ENCODE data around the gene SBNO2. TPM values are rescaled to one million over a fixed set of nuclear protein-coding genes. Genes with fewer than 3 reads are reported as not detected.

Gene SBNO2
- polyA plus RNA-seq, 1 of the 3 experiments (the other 2 are of a cell fraction) = 18.3 TPM

DNA sequence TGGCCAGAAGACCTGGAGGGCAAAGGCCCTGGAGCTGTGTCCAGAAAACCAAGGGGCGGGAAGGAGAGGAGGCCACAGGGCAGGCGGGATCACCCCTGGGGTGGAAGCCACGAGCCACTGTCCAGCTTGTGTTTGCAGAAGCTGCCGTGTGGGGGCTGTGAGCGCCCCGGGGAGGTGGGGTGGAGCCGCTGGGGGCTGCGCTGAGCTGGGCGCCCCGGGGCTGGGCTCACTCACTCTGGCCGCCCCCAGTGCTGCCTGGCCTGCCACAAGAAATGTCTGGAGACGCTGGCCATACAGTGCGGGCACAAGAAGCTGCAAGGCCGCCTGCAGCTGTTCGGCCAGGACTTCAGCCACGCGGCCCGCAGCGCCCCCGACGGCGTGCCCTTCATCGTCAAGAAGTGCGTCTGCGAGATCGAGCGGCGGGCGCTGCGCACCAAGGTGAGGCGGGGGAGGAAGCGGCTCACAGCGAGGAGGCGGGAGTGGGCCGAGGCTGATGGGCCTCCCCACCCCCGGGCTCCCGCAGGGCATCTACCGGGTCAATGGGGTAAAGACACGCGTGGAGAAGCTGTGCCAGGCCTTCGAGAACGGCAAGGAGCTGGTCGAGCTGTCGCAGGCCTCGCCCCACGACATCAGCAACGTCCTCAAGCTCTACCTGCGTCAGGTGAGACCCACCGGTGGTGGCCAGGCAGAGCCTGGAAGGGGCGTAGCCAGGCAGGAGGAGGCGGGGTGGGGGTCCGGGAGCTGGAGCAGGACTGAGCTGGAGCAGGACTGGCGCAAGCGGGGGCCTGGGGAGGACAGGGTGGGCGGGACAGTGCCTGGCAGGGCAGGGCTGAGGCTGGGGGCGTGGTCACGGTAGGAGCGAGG is 92.5 kb downstream of the SBNO2 start:
- H4K20me1 ChIP-seq (ENCODE audit: insufficient read depth) = no peaks in the 10 kb centered on the region
- peaks cover 11% of the 10 kb centered on the region for H3F3A ChIP-seq (replicated peaks; ENCODE audit: insufficient read depth)
- H3K9me2 ChIP-seq = no peaks in the 10 kb centered on the region
- H3K9ac ChIP-seq = no peak overlapping the region
- 30% methylated on average over 22 of the region's 58 CpGs for WGBS (ENCODE audit: low lambda C conversion rate)
- DNase-seq = no peak
- no peaks in the 10 kb centered on the region for H3K9me3 ChIP-seq
- ChIA-PET CTCF (interaction anchor here (0.6 to 3.2 kb wide), 13 partner anchors 9 to 218 kb away, joined by 3 to 24 read pairs (median 5); partner anchors contain the start of genes ABCA7, ARHGAP45, CNN2 and WDR18), POLR2A (interaction anchor here (0.6 to 2.4 kb wide), 4 partner anchors 22 to 188 kb away, joined by 3 to 9 read pairs (median 4); partner anchors contain the start of genes CIRBP and GPX4)
- H3K4me3 ChIP-seq (ENCODE audit: low read depth in 2 of 2, low read length in 1 of 2) = peak overlapping the region in 1 of 2 experiments; percentile 6; a peak in 1 of 4 replicates
- peaks cover 0 to 22% of the 10 kb centered on the region in 2 experiments; a peak in 2 of 4 replicates for H3K4me1 ChIP-seq (ENCODE audit: control insufficient read depth in 1 of 2, insufficient read depth in 2 of 2, low read depth in 1 of 2, low read length in 1 of 2)
- no peak for TF ChIP-seq RCOR1 (IDR thresholded peaks at IDR 0.05; ENCODE audit: low read length)
- TF ChIP-seq, protein P1, sequence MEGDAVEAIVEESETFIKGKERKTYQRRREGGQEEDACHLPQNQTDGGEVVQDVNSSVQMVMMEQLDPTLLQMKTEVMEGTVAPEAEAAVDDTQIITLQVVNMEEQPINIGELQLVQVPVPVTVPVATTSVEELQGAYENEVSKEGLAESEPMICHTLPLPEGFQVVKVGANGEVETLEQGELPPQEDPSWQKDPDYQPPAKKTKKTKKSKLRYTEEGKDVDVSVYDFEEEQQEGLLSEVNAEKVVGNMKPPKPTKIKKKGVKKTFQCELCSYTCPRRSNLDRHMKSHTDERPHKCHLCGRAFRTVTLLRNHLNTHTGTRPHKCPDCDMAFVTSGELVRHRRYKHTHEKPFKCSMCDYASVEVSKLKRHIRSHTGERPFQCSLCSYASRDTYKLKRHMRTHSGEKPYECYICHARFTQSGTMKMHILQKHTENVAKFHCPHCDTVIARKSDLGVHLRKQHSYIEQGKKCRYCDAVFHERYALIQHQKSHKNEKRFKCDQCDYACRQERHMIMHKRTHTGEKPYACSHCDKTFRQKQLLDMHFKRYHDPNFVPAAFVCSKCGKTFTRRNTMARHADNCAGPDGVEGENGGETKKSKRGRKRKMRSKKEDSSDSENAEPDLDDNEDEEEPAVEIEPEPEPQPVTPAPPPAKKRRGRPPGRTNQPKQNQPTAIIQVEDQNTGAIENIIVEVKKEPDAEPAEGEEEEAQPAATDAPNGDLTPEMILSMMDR (IDR thresholded peaks at IDR 0.05) = peak; percentile 32
- H3K79me2 ChIP-seq (ENCODE audit: insufficient read depth) = no peaks in the 10 kb centered on the region
- no peak overlapping the region for H2AFZ ChIP-seq (ENCODE audit: low read depth)
- no peaks in the 10 kb centered on the region for H3K27me3 ChIP-seq (ENCODE audit: insufficient read depth)
- 0 out of 2 replicates have a peak overlapping the region, but pooled peaks have one; percentile 33 for H3K4me2 ChIP-seq
- no peak overlapping the region for H3K27ac ChIP-seq (ENCODE audit: low read depth in 2 of 2, low read length in 1 of 2)
- H3K36me3 ChIP-seq (replicated peaks in 1 of 2; ENCODE audit: control insufficient read depth in 1 of 2, insufficient read depth in 2 of 2, low read length in 1 of 2) = no peaks in the 10 kb centered on the region

DNA sequence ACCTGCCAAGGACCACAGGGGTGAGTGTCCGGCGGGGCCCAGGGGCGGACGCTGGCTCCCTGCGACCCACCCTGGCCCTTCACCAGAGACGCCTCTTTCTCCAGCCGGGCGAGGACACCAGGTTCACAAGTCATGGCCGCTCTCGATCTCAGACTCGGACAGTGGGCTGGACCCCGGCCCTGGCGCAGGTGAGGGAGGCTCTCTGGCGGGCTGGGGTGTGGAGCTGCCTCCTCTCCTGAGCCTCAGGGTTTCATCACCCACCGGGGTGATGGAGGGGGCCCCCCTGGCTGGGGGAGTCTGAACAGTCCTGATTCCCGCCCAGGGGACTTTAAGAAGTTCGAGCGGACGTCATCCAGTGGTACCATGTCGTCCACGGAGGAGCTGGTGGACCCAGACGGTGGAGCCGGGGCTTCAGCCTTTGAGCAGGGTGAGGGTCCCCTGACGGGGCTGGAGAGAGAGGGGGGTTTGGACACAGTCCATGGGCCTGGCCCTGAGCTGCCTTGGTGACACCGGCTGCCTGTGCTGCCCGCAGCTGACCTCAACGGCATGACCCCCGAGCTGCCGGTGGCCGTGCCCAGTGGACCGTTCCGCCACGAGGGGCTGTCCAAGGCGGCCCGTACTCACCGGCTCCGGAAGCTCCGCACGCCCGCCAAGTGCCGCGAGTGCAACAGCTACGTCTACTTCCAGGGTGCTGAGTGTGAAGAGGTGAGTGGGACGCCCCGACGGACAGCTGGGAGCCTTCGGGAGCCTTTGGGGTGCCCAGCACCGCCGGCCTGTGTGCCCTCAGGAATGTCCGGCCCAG is 93.5 kb downstream of the SBNO2 start:
- no peaks in the 10 kb centered on the region for H3K9me2 ChIP-seq
- 82% methylated on average over 26 of the region's 50 CpGs for WGBS (ENCODE audit: low lambda C conversion rate)
- no peaks in the 10 kb centered on the region for H3K27me3 ChIP-seq (ENCODE audit: insufficient read depth)
- ChIA-PET CTCF (interaction anchor here (0.6 to 3.2 kb wide), 16 partner anchors 8 to 217 kb away, joined by 3 to 24 read pairs (median 4); partner anchors contain the start of genes ABCA7, ARHGAP45, CNN2 and RNU6-2), POLR2A (interaction anchor here (0.6 to 2.4 kb wide), 2 partner anchors 172 to 189 kb away, joined by 3 to 9 read pairs; partner anchors contain the start of gene CIRBP)
- H3K4me1 ChIP-seq (ENCODE audit: control insufficient read depth in 1 of 2, insufficient read depth in 2 of 2, low read depth in 1 of 2, low read length in 1 of 2) = peaks cover 0 to 22% of the 10 kb centered on the region in 2 experiments; a peak in 2 of 4 replicates
- no peak overlapping the region for H3K9ac ChIP-seq
- H3K36me3 ChIP-seq (replicated peaks in 1 of 2; ENCODE audit: control insufficient read depth in 1 of 2, insufficient read depth in 2 of 2, low read length in 1 of 2) = no peaks in the 10 kb centered on the region
- no peaks in the 10 kb centered on the region for H3K79me2 ChIP-seq (ENCODE audit: insufficient read depth)
- peak overlapping the region in 1 of 2 experiments; percentile 54; a peak in 1 of 4 replicates for H3K27ac ChIP-seq (ENCODE audit: low read depth in 2 of 2, low read length in 1 of 2)
- no peaks in the 10 kb centered on the region for H4K20me1 ChIP-seq (ENCODE audit: insufficient read depth)
- DNase-seq = no peak
- H3K4me2 ChIP-seq = no peak overlapping the region
- H3K9me3 ChIP-seq = no peaks in the 10 kb centered on the region
- H3K4me3 ChIP-seq (ENCODE audit: low read depth in 2 of 2, low read length in 1 of 2) = no peak overlapping the region
- no peak overlapping the region for H2AFZ ChIP-seq (ENCODE audit: low read depth)
- H3F3A ChIP-seq (replicated peaks; ENCODE audit: insufficient read depth) = peaks cover 9% of the 10 kb centered on the region
- TF ChIP-seq, protein P2, sequence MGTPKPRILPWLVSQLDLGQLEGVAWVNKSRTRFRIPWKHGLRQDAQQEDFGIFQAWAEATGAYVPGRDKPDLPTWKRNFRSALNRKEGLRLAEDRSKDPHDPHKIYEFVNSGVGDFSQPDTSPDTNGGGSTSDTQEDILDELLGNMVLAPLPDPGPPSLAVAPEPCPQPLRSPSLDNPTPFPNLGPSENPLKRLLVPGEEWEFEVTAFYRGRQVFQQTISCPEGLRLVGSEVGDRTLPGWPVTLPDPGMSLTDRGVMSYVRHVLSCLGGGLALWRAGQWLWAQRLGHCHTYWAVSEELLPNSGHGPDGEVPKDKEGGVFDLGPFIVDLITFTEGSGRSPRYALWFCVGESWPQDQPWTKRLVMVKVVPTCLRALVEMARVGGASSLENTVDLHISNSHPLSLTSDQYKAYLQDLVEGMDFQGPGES (IDR thresholded peaks at IDR 0.05; ENCODE audit: low read depth, low read length) = no peak
- TF ChIP-seq, protein P3, sequence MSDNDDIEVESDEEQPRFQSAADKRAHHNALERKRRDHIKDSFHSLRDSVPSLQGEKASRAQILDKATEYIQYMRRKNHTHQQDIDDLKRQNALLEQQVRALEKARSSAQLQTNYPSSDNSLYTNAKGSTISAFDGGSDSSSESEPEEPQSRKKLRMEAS (IDR thresholded peaks at IDR 0.05; ENCODE audit: low read depth) = no peak
- TF ChIP-seq RXRA (IDR thresholded peaks at IDR 0.05; ENCODE audit: borderline replicate concordance, low read depth) = no peak
- no peak for TF ChIP-seq POLR2AphosphoS5 (IDR thresholded peaks at IDR 0.05; ENCODE audit: low read depth, low read length)
- TF ChIP-seq SIN3A (IDR thresholded peaks at IDR 0.05; ENCODE audit: borderline replicate concordance, low read depth, low read length) = no peak
- no peak for TF ChIP-seq ELF1 (IDR thresholded peaks at IDR 0.05)
- TF ChIP-seq TCF12 (IDR thresholded peaks at IDR 0.05) = no peak
- TF ChIP-seq CHD2 (IDR thresholded peaks at IDR 0.05; ENCODE audit: low read length, partially characterized antibody) = no peak
- TF ChIP-seq FOXM1 (IDR thresholded peaks at IDR 0.05; ENCODE audit: low read depth) = no peak
- TF ChIP-seq, protein P1 (IDR thresholded peaks at IDR 0.05) = no peak
- TF ChIP-seq, protein P4, sequence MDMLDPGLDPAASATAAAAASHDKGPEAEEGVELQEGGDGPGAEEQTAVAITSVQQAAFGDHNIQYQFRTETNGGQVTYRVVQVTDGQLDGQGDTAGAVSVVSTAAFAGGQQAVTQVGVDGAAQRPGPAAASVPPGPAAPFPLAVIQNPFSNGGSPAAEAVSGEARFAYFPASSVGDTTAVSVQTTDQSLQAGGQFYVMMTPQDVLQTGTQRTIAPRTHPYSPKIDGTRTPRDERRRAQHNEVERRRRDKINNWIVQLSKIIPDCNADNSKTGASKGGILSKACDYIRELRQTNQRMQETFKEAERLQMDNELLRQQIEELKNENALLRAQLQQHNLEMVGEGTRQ (IDR thresholded peaks at IDR 0.05; ENCODE audit: borderline replicate concordance, low read depth, low read length) = no peak
- TF ChIP-seq GATA2 (CRISPR knock-in tag; IDR thresholded peaks at IDR 0.05) = no peak
- TF ChIP-seq JUND (IDR thresholded peaks at IDR 0.05) = no peak
- TF ChIP-seq TEAD4 (IDR thresholded peaks at IDR 0.05; ENCODE audit: borderline replicate concordance, insufficient read depth) = no peak
- no peak for TF ChIP-seq TAF1 (IDR thresholded peaks at IDR 0.05; ENCODE audit: borderline replicate concordance, low read depth, low read length)
- TF ChIP-seq EZH2phosphoT487 (IDR thresholded peaks at IDR 0.05; ENCODE audit: borderline replicate concordance, low read depth) = no peak

Data from SK-N-SH (cell line).